Measurements from ENCODE around the gene ARL4A.
A peak's percentile ranks its signal among the peaks of the same experiment; 100 is the strongest.
"Not testable (repeated sequence)": the region's sequence is repeated elsewhere in the genome, so short reads cannot be mapped to it uniquely, and the experiment has no call there.

Gene ARL4A

DNA sequence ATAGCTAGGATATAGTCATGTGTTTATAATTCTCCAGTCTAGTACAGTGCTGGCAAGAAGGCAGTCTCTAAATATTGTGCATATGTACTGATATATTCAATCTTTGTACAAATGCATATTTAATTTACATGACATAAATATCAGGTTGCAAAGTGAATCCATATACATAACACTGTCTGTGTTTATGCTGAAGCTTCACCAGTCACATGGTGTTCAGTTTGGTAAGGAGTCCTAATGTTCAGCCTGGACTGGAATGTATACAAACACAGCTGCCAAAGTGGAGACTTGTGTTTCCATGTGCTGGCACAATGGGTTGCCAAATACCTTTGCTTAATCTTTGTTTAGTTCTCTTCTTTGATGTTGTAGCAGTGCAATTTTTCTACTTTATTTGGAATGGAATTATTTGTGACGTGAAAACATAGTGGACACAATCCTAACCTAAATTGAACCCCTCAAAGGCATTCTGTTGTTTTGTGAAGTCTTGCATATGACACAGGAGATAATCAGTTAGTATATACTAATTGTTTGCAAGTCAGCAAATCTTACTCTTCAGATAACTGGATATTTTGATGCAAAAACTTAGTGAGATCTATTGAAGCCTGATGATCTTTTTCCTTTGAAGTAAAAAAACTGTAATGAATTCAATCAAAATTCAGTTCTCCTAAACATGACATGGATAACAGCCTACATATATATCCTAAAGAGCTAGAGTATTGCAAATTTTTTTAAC, 17.3 kb upstream of the ARL4A start:
- no peak for TF ChIP-seq SPI1 (IDR thresholded peaks at IDR 0.05; ENCODE audit: low read depth, low read length)
- TF ChIP-seq POLR2A (IDR thresholded peaks at IDR 0.05; ENCODE audit: low read depth, low read length) = no peak
- no peak for TF ChIP-seq TAF1 (IDR thresholded peaks at IDR 0.05; ENCODE audit: low read depth, low read length)
- no peak for TF ChIP-seq POU2F2 (IDR thresholded peaks at IDR 0.05; ENCODE audit: low read depth, low read length)
- TF ChIP-seq PAX5 (IDR thresholded peaks at IDR 0.05; ENCODE audit: insufficient read depth, low read length, severe bottlenecking) = no peak
- no peak for TF ChIP-seq POLR2AphosphoS5 (IDR thresholded peaks at IDR 0.05; ENCODE audit: low read depth, low read length)
- FAIRE-seq (no peak), DNase-seq (ENCODE audit: insufficient read length, low spot score) (no peak)

DNA sequence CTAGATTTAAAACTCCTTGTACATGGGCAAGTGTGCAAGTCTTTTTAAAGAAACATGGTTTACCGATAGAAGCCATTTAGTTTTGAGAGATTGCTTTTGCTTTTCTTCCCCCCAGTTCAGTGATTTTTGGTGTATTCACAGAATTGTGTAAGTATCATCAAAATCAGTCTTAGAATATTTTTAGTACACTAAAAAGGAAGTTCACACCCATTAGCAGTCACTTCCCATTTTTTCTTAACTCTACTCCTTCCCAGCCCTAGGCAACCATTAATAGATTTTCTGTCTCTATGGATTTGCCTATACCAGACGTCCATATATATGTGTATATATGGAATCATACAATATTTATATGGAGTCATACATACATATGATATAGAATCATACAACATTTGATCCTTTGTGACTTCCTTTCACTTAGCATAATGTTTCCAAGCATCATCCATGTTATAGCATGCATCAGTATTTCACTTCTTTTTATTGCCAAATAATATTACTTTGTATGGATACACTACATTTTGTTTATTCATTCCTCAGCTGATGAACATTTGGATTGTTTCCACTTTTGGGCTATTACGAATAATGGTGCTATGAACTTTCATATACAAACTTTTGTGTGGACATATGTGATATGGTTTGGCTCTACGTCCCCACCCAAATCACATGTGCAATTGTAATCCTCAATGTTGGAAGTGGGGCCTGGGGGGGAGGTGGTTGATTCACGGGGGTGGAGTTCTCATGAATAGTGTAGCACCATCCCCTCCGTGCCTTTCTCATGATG, 16.5 kb upstream of the ARL4A start:
- DNase-seq (ENCODE audit: insufficient read length, low spot score) (no peak), FAIRE-seq (no peak)
- no peak for TF ChIP-seq TAF1 (IDR thresholded peaks at IDR 0.05; ENCODE audit: low read depth, low read length)
- TF ChIP-seq SPI1 (IDR thresholded peaks at IDR 0.05; ENCODE audit: low read depth, low read length) = no peak
- TF ChIP-seq POLR2A (IDR thresholded peaks at IDR 0.05; ENCODE audit: low read depth, low read length) = no peak
- TF ChIP-seq POLR2AphosphoS5 (IDR thresholded peaks at IDR 0.05; ENCODE audit: low read depth, low read length) = no peak
- no peak for TF ChIP-seq POU2F2 (IDR thresholded peaks at IDR 0.05; ENCODE audit: low read depth, low read length)
- no peak for TF ChIP-seq PAX5 (IDR thresholded peaks at IDR 0.05; ENCODE audit: insufficient read depth, low read length, severe bottlenecking)

DNA sequence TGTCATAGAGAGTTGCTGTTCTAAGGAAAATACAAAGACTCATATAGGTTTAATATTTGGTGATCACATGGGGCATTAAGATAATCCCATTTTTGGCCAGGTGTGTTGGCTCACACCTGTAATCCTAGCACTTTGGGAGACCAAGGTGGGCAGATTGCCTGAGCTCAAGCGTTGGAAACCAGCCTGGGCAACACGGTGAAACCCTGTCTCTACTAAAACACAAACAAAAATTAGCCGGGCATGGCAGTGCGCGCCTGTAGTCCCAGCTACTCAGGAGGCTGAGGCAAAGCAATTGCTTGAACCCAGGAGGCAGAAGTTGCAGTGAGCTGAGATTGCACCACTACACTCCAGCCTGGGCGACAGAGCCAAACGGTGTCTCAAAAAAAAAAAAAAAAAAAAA, 14.0 kb upstream of the ARL4A start:
- not testable (repeated sequence) for DNase-seq (ENCODE audit: insufficient read length, low spot score); FAIRE-seq

DNA sequence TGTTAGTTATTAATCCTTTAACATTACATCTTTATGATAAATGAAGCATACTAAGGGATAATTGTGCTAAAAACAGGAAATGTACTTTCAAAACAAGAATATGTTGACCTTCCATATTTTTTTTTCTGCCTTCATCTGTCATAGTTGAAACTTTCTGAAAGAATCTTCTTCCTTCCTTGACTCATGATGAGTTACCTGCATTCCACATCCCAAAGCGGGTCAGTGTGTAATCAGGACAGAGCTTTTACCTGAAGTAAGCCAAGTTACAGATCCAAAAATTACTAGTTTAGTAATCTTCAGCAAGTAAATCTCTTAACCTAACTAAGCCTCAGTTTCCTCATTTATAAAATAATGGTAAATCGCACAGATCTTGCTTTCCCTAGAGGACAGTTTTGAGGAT, 13.4 kb upstream of the ARL4A start:
- DNase-seq (ENCODE audit: insufficient read length, low spot score) (no peak), FAIRE-seq (no peak)
- TF ChIP-seq TAF1 (IDR thresholded peaks at IDR 0.05; ENCODE audit: low read depth, low read length) = no peak
- TF ChIP-seq POU2F2 (IDR thresholded peaks at IDR 0.05; ENCODE audit: low read depth, low read length) = no peak
- no peak for TF ChIP-seq POLR2AphosphoS5 (IDR thresholded peaks at IDR 0.05; ENCODE audit: low read depth, low read length)
- no peak for TF ChIP-seq POLR2A (IDR thresholded peaks at IDR 0.05; ENCODE audit: low read depth, low read length)
- no peak for TF ChIP-seq SPI1 (IDR thresholded peaks at IDR 0.05; ENCODE audit: low read depth, low read length)
- TF ChIP-seq PAX5 (IDR thresholded peaks at IDR 0.05; ENCODE audit: insufficient read depth, low read length, severe bottlenecking) = no peak

DNA sequence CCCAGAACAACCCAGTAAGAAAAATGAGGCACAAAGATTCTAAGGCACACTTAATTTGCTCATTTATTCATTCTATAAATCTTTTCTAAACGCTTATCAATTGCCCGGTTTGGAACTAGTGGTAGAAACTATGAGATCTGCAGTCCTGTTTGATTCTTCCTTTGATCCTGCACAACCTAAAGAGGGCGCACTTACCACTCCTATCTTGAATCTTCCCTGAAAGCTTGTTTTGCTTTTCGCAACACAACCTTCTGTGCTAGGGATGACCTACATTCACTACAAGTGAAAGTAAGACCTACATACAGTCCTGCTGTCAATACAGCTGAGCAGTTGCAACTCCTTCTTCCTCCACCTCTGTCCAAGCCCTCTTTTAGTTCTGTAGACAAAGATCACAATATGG, 12.6 kb upstream of the ARL4A start:
- peak; percentile 9 for FAIRE-seq
- TF ChIP-seq TAF1 (IDR thresholded peaks at IDR 0.05; ENCODE audit: low read depth, low read length) (no peak), POU2F2 (IDR thresholded peaks at IDR 0.05; ENCODE audit: low read depth, low read length) (no peak), SPI1 (IDR thresholded peaks at IDR 0.05; ENCODE audit: low read depth, low read length) (no peak), POLR2AphosphoS5 (IDR thresholded peaks at IDR 0.05; ENCODE audit: low read depth, low read length) (no peak), PAX5 (IDR thresholded peaks at IDR 0.05; ENCODE audit: insufficient read depth, low read length, severe bottlenecking) (no peak), POLR2A (IDR thresholded peaks at IDR 0.05; ENCODE audit: low read depth, low read length) (no peak)
- DNase-seq (ENCODE audit: insufficient read length, low spot score) = no peak

DNA sequence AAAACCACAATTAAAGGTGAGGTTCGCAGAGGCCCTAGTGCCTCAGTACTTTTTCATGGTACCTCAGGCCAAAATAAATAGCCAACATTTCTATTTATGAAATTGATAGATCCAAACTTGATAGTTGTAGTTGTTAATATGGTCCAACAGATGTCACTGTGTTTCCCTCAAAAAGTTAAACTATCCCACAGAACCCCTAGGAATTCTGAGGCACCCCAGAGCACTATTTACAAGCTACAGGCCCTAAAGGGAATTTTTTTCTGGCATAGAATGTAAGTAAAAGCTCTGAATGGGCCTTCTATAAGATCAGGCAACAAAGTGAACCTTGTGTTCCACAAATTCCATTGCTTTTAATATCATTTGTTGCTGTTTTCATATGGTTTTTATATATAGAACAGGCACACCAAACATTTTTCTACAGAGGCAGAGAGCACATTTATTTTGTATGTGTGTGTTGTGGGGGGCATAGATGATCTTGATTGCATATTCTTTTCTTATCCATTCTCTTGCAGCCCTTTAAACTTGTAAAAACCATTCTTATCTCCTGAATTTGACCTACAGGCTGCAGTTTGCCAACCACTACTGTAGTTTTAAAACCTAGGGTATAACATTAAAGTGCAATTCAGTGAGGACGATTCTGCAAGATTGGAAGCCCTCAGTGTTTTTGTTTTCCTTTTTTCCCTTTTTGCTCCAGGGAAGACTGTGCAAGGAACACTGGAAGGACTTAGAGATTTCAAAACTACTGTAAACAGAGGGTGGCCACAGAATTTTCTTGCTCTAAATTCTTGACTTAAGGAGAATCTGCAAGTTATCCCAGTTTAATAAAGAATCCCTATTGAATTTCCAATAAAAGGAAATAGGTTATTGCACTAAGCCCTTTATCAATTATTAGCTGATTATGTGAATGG, 3.5 kb upstream of the ARL4A start:
- no peak for FAIRE-seq
- DNase-seq (ENCODE audit: insufficient read length, low spot score) = no peak
- no peak for TF ChIP-seq PAX5 (IDR thresholded peaks at IDR 0.05; ENCODE audit: insufficient read depth, low read length, severe bottlenecking)
- no peak for TF ChIP-seq POU2F2 (IDR thresholded peaks at IDR 0.05; ENCODE audit: low read depth, low read length)
- TF ChIP-seq SPI1 (IDR thresholded peaks at IDR 0.05; ENCODE audit: low read depth, low read length) = no peak
- TF ChIP-seq POLR2AphosphoS5 (IDR thresholded peaks at IDR 0.05; ENCODE audit: low read depth, low read length) = no peak
- no peak for TF ChIP-seq POLR2A (IDR thresholded peaks at IDR 0.05; ENCODE audit: low read depth, low read length)
- no peak for TF ChIP-seq TAF1 (IDR thresholded peaks at IDR 0.05; ENCODE audit: low read depth, low read length)

DNA sequence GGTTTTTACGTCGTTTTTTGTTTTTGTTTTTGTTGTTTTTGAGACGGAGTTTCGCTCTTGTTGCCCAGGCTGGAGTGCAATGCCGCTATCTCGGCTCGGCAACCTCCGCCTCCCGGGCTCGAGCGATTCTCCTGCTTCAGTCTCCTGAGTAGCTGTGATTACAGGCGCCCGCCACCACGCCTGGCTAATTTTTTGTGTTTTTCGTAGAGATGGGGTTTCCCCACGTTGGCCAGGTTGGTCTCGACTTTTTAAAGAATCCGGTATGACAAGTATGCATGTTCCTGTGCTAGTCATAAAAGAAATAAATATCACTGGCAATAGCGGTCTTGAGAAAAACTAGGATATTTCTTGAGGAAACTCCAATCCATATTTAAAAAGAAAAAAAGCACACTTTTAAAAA, 2.7 kb upstream of the ARL4A start:
- DNase-seq (ENCODE audit: insufficient read length, low spot score) (no peak), FAIRE-seq (no peak)
- TF ChIP-seq POLR2AphosphoS5 (IDR thresholded peaks at IDR 0.05; ENCODE audit: low read depth, low read length) (no peak), TAF1 (IDR thresholded peaks at IDR 0.05; ENCODE audit: low read depth, low read length) (no peak), POLR2A (IDR thresholded peaks at IDR 0.05; ENCODE audit: low read depth, low read length) (no peak), PAX5 (IDR thresholded peaks at IDR 0.05; ENCODE audit: insufficient read depth, low read length, severe bottlenecking) (no peak), POU2F2 (IDR thresholded peaks at IDR 0.05; ENCODE audit: low read depth, low read length) (no peak), SPI1 (IDR thresholded peaks at IDR 0.05; ENCODE audit: low read depth, low read length) (no peak)

DNA sequence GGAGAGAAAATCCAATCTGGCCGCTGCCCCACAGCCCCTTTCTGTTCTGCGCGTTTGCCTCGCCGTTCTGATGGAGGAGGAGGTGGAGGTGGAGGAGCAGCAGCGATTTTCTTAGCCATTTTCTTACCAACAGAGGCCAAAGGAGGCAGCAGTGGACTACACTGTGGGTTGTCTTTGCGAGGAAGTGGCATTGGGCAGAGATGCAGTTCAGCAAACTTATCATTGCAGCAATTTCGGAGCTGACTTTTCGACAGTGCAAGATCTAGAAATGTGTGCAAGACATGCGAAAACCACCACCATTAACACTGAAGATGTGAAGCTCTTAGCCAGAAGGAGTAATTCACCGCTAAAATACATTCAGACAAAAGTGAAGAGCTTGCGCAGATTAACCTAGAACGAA, 1.9 kb upstream of the ARL4A start:
- FAIRE-seq = no peak
- TF ChIP-seq POU2F2 (IDR thresholded peaks at IDR 0.05; ENCODE audit: low read depth, low read length) = no peak
- TF ChIP-seq POLR2A (IDR thresholded peaks at IDR 0.05; ENCODE audit: low read depth, low read length) = no peak
- TF ChIP-seq POLR2AphosphoS5 (IDR thresholded peaks at IDR 0.05; ENCODE audit: low read depth, low read length) = no peak
- no peak for TF ChIP-seq SPI1 (IDR thresholded peaks at IDR 0.05; ENCODE audit: low read depth, low read length)
- TF ChIP-seq PAX5 (IDR thresholded peaks at IDR 0.05; ENCODE audit: insufficient read depth, low read length, severe bottlenecking) = no peak
- TF ChIP-seq TAF1 (IDR thresholded peaks at IDR 0.05; ENCODE audit: low read depth, low read length) = no peak
- DNase-seq (ENCODE audit: insufficient read length, low spot score) = no peak

All from GM12891 (cell line).